Tibial nerve (tissue), 4 donors: ENCODE measurements around the gene FAM168B. TPM values are rescaled to one million over a fixed set of nuclear protein-coding genes. Genes with fewer than 3 reads are reported as not detected.

ENCODE experiments used
- DNase-seq, 2 donors: peaks; one replicate each; pipeline ENCODE4 v3.0.0-alpha.2; 2019; ENCODE audit warnings: low spot score in 2 of 2
- H3K27ac ChIP-seq, 4 donors: fragments of 200-600 bp; sonication (generic) in 3 of 4; one replicate each; pipeline ENCODE4 v1.5.1; 2017 to 2019; ENCODE audit warnings: mild to moderate bottlenecking in 1 of 4
- H3K27me3 ChIP-seq, 2 donors: fragments of 200-600 bp; sonication (generic) in 1 of 2; one replicate each; pipeline versions ENCODE4 v1.5.1 to v1.6.0; 2017 to 2019
- H3K36me3 ChIP-seq, 3 donors: fragments of 200-600 bp; sonication (generic); one replicate each; pipeline ENCODE4 v1.5.1; 2018 to 2019
- H3K4me1 ChIP-seq, 4 donors: fragments of 200-600 bp; sonication (generic) in 3 of 4; one replicate each; pipeline ENCODE4 v1.5.1; 2017 to 2019
- H3K4me3 ChIP-seq, 4 donors: fragments of 200-600 bp; sonication (generic) in 3 of 4; one replicate each; pipeline ENCODE4 v1.5.1; 2017 to 2019; ENCODE audit warnings: mild to moderate bottlenecking in 1 of 4, moderate library complexity in 1 of 4
- H3K9me3 ChIP-seq, 4 donors: fragments of 200-600 bp; sonication (generic) in 3 of 4; one replicate each; pipeline ENCODE4 v1.5.1; 2017 to 2019
- EP300 ChIP-seq, 2 donors: sonication (generic); formaldehyde crosslinking; IDR thresholded peaks; one replicate each; pipeline ENCODE4 v1.6.1; 2017; ENCODE audit warnings: antibody characterized with exemption in 2 of 2, mild to moderate bottlenecking in 1 of 2
- POLR2A ChIP-seq, 2 donors: fragments of 450-650 bp; IDR thresholded peaks; one replicate each; pipeline ENCODE4 v1.6.1; 2017; ENCODE audit warnings: antibody characterized with exemption in 2 of 2, mild to moderate bottlenecking in 2 of 2, moderate library complexity in 2 of 2
- WGBS, 2 donors: methylation state at CpG; one replicate each; pipeline ENCODE4 v1.1.5; 2018; 5-methylcytosine and 5-hydroxymethylcytosine counted together
- total RNA-seq, 4 donors: library from RNA; depleted of rRNA; stranded (reverse); fragments of >200 nt; gene quantifications; one replicate each; pipeline ENCODE4 v1.1.0, GENCODE V29; 2016
- TF ChIP-seq, protein P1 (sequence below), 5 experiments: fragments of 200-600 bp in 3 of 5; fragments of 450-650 bp in 2 of 5; sonication (generic) in 3 of 5; IDR thresholded peaks; one replicate each; pipeline ENCODE4 v1.5.1; 2016 to 2019; ENCODE audit warnings: antibody characterized with exemption in 5 of 5, mild to moderate bottlenecking in 3 of 5, moderate library complexity in 2 of 5

Gene FAM168B, protein sequence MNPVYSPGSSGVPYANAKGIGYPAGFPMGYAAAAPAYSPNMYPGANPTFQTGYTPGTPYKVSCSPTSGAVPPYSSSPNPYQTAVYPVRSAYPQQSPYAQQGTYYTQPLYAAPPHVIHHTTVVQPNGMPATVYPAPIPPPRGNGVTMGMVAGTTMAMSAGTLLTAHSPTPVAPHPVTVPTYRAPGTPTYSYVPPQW
- total RNA-seq: 100 to 1,000 TPM in 3 of 4 donors, 10 to 100 TPM in 1; 96.0 to 115 (median 107) TPM

- peaks cover 0 to 30% (median 0%) of the 10 kb centered on the region in 3 donors for H3K36me3 ChIP-seq
- peak; percentile 73 to 83 for DNase-seq
- TF ChIP-seq EP300 (IDR thresholded peaks at IDR 0.05): peak; percentile 43 to 76
- TF ChIP-seq POLR2A (IDR thresholded peaks at IDR 0.05): peak; percentile 92 to 97
- TF ChIP-seq, protein P1, sequence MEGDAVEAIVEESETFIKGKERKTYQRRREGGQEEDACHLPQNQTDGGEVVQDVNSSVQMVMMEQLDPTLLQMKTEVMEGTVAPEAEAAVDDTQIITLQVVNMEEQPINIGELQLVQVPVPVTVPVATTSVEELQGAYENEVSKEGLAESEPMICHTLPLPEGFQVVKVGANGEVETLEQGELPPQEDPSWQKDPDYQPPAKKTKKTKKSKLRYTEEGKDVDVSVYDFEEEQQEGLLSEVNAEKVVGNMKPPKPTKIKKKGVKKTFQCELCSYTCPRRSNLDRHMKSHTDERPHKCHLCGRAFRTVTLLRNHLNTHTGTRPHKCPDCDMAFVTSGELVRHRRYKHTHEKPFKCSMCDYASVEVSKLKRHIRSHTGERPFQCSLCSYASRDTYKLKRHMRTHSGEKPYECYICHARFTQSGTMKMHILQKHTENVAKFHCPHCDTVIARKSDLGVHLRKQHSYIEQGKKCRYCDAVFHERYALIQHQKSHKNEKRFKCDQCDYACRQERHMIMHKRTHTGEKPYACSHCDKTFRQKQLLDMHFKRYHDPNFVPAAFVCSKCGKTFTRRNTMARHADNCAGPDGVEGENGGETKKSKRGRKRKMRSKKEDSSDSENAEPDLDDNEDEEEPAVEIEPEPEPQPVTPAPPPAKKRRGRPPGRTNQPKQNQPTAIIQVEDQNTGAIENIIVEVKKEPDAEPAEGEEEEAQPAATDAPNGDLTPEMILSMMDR (IDR thresholded peaks at IDR 0.05): peak in 2 of 5 experiments; percentile 30 to 48
- 0% methylated on average over 25 to 38 of the region's 107 CpGs for WGBS, 2 donors
- peaks cover 0 to 33% (median 10%) of the 10 kb centered on the region in 4 donors for H3K4me1 ChIP-seq
- no peaks in the 10 kb centered on the region for H3K27me3 ChIP-seq
- H3K27ac ChIP-seq: peak within 1 kb of the TSS; percentile 90 to 98 (median 96)
- peak within 1 kb of the TSS; percentile 65 to 91 (median 81) for H3K4me3 ChIP-seq
- no peaks in the 10 kb centered on the region for H3K9me3 ChIP-seq
These were observed at the start of gene FAM168B for GRCh38 chr2:131093006-131093695. Gene FAM168B (minus strand): TSS chr2:131093460. CDS start chr2:131082646, 10,814 bp downstream.

DNA sequence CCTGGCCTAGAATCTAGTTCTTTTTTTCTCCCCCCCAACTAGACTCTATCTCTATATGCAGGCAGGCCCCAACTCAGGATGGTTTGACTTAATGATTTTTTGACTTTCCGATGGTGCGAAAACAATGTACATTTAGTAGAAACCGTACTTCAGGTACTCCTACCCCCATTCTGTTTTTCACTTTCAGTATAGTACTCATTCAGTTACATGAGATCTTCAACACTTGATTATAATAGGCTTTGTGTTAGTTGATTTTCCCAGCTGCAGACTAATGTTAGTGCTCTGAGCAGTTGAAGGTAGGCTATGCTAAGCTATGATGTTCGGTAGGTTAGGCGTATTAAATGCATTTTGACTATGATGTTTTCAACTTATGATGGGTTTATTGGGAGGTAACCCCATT, 49.6 kb upstream of the FAM168B start:
- Histone ChIP-seq H3K27ac (no peak overlapping the region), H3K36me3 (peaks cover 0 to 79% (median 0%) of the 10 kb centered on the region in 3 donors), H3K4me3 (no peak overlapping the region), H3K4me1 (no peaks in the 10 kb centered on the region), H3K27me3 (no peaks in the 10 kb centered on the region), H3K9me3 (no peaks in the 10 kb centered on the region)
- TF ChIP-seq EP300 (IDR thresholded peaks at IDR 0.05): no peak
- TF ChIP-seq, protein P1 (IDR thresholded peaks at IDR 0.05): no peak
- TF ChIP-seq POLR2A (IDR thresholded peaks at IDR 0.05): no peak
- no peak for DNase-seq
- 96 to 98% methylated on average over 5 of the region's 5 CpGs for WGBS, 2 donors

DNA sequence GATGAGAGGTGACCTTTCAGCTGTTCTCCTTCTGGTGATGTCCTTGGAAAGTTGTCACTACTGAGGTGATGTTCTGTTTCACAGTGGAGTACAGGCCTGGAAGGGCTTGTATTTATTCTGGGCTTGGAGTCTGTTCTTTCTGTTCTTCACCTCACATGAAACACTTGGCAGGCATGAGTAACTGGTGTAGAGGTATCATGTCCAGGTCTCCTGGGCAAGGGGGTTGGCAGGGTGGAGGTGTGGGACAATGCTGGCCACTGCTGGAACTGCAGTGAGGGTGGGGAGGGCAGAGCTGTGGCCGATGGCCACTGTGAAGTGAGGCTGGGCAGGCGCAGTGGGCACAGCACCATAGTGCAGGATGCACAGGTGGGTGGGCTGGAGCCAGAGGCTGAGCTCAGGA, 47.3 kb upstream of the FAM168B start:
- 80 to 94% methylated on average over 2 of the region's 2 CpGs for WGBS, 2 donors

DNA sequence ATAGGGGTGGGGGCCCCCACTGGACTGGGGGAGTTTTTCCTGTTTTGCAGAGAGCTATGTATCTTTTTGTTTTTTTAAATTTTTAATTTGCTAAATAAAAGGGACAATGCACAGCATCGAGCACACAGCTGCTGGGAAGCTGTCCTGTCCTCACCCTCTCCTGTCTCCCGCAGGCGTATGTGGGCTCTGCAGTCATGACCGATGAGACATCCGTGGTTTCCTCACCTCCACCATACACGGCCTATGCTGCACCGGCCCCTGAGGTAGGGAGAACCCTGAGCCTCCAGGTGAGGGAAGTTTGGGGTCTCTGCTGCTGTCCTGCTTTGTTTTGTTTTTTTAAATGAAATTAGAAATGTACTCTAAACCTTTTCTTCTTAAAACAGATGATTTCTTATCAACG, 39.5 kb upstream of the FAM168B start:
- DNase-seq: no peak
- 85 to 86% methylated on average over 8 of the region's 8 CpGs for WGBS, 2 donors
- peaks cover 0 to under 1% (median 0%) of the 10 kb centered on the region in 4 donors for H3K4me1 ChIP-seq

More for the DNA sequence above, 47.3 kb upstream of the FAM168B start:
- Histone ChIP-seq H3K27me3 (no peaks in the 10 kb centered on the region), H3K9me3 (no peaks in the 10 kb centered on the region), H3K27ac (no peak overlapping the region), H3K36me3 (peaks cover 0 to 74% (median 0%) of the 10 kb centered on the region in 3 donors), H3K4me1 (no peaks in the 10 kb centered on the region), H3K4me3 (no peak overlapping the region)
- no peak for DNase-seq
- TF ChIP-seq, protein P1 (IDR thresholded peaks at IDR 0.05): no peak
- TF ChIP-seq POLR2A (IDR thresholded peaks at IDR 0.05) (no peak), EP300 (IDR thresholded peaks at IDR 0.05) (no peak)

More for the DNA sequence above, 39.5 kb upstream of the FAM168B start:
- Histone ChIP-seq H3K9me3 (no peaks in the 10 kb centered on the region), H3K36me3 (peaks cover 0 to 83% (median 6%) of the 10 kb centered on the region in 3 donors), H3K27ac (no peak overlapping the region), H3K4me3 (no peak overlapping the region), H3K27me3 (no peaks in the 10 kb centered on the region)
- TF ChIP-seq POLR2A (IDR thresholded peaks at IDR 0.05) (no peak), EP300 (IDR thresholded peaks at IDR 0.05) (no peak)
- TF ChIP-seq, protein P1 (IDR thresholded peaks at IDR 0.05): no peak
